Astrocyte (in vitro differentiated cells and primary cell): ENCODE measurements around the gene CEMP1.

Source experiments
- EZH2 ChIP-seq: IDR thresholded peaks from 2 replicates; pipeline ENCODE4 v1.6.1; 2012; ENCODE audit warnings: mild to moderate bottlenecking, low read length, inconsistent platforms; ENCODE audit not compliant: insufficient read depth
- TF ChIP-seq, protein P1 (sequence below): IDR thresholded peaks from 2 replicates; pipeline ENCODE4 v1.5.1; 2011; ENCODE audit warnings: low read depth, mild to moderate bottlenecking, inconsistent platforms, low read length, moderate library complexity; ENCODE audit not compliant: insufficient read depth

DNA sequence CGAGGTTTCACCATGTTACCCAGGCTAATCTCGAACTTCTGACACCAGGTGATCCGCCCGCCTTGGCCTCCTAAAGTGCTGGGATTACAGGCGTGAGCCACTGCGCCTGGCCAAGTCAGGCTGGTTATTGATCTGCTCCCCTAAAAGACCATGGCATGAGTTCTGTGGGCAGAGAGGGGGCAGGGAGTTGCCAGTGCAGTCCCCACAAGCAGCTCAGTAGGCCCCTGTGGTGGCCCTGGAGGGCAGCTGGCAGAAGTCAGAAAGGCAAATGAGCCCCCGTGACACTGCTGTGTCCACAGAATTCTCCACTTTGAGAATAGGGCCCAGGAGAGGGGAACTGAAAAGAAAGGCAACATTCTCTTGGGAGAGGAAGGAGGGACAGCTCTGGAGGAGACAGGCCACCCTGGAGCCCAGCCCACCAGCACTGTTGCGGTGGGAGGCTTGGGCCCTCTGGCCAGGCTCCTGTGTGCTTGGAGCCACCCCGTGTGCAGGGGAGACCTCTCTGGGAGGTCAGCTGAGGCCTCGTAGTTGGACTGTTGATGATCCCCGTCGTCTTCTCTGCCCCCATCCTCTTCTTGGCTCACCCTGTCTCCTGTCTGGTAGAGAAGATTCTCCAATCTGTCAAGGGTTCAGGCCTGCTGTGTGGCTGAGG, 13.1 kb downstream of the CEMP1 start:
- TF ChIP-seq, protein P1, sequence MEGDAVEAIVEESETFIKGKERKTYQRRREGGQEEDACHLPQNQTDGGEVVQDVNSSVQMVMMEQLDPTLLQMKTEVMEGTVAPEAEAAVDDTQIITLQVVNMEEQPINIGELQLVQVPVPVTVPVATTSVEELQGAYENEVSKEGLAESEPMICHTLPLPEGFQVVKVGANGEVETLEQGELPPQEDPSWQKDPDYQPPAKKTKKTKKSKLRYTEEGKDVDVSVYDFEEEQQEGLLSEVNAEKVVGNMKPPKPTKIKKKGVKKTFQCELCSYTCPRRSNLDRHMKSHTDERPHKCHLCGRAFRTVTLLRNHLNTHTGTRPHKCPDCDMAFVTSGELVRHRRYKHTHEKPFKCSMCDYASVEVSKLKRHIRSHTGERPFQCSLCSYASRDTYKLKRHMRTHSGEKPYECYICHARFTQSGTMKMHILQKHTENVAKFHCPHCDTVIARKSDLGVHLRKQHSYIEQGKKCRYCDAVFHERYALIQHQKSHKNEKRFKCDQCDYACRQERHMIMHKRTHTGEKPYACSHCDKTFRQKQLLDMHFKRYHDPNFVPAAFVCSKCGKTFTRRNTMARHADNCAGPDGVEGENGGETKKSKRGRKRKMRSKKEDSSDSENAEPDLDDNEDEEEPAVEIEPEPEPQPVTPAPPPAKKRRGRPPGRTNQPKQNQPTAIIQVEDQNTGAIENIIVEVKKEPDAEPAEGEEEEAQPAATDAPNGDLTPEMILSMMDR = no peak
- TF ChIP-seq EZH2 = no peak
